GM12865 (cell line): ENCODE data around the gene HDDC3.
A peak's percentile ranks its signal among the peaks of the same experiment; 100 is the strongest.

Experiments used
- DNase-seq: peaks from one replicate; pipeline ENCODE4 v3.0.0; 2010; ENCODE audit warnings: low read depth
- H3K4me3 ChIP-seq: 2 replicates; pipeline ENCODE4 v1.5.1; 2011; ENCODE audit warnings: mild to moderate bottlenecking, low read depth, low read length, control low read depth
- CTCF ChIP-seq: IDR thresholded peaks from 2 replicates; pipeline ENCODE4 v1.5.1; 2011; ENCODE audit warnings: low read length, control low read depth, low read depth, inconsistent platforms; ENCODE audit not compliant: insufficient read depth; ENCODE audit errors: missing control alignments

The HDDC3 gene

GRCh38 chr15:90938261-90938660, 5.9 kb upstream of the HDDC3 start:
- TF ChIP-seq CTCF, result no peak
- H3K4me3 ChIP-seq, result no peak overlapping the region
- no peak for DNase-seq

GRCh38 chr15:90936823-90937222, 4.5 kb upstream of the HDDC3 start:
- no peak for TF ChIP-seq CTCF
- DNase-seq, result no peak
- H3K4me3 ChIP-seq, result no peak overlapping the region

- no peak for TF ChIP-seq CTCF
- peak; percentile 94 for DNase-seq
- H3K4me3 ChIP-seq, result peak within 1 kb of the TSS; percentile 69
These were observed 2.8 kb upstream of the HDDC3 start, which contains the start of gene UNC45A for GRCh38 chr15:90934949-90935751. Gene UNC45A (plus strand): TSS chr15:90935285. CDS start chr15:90935325, 40 bp downstream.

GRCh38 chr15:90934256-90934948, 2.1 kb upstream of the HDDC3 start:
- peak; percentile 98 for TF ChIP-seq CTCF
- peak overlapping the region; percentile 69 for H3K4me3 ChIP-seq
- peak; percentile 94 for DNase-seq

- no peak overlapping the region for H3K4me3 ChIP-seq
- TF ChIP-seq CTCF, result no peak
- no peak for DNase-seq
These were observed 952 bp upstream of the HDDC3 start for GRCh38 chr15:90933301-90933700.

- no peak overlapping the region; the same call in 1 of the 2 replicates for H3K4me3 ChIP-seq
- TF ChIP-seq CTCF, result no peak
- no peak for DNase-seq
These were observed 277 bp upstream of the HDDC3 start for GRCh38 chr15:90932660-90932991.

GRCh38 chr15:90931575-90931827, 848 bp downstream of the HDDC3 start:
- DNase-seq, result no peak
- no peak for TF ChIP-seq CTCF
- H3K4me3 ChIP-seq, result peak overlapping the region; percentile 85
